Measurements from ENCODE around the gene TIGD3. TPM values are rescaled to one million over a fixed set of nuclear protein-coding genes. Genes with fewer than 3 reads are reported as not detected.

TIGD3 gene
- total RNA-seq, 1 experiment from 2014 or later, result 3.0 TPM

GRCh38 chr11:65314501-65315203, 39.9 kb upstream of the TIGD3 start, which contains the start of gene CDC42EP2:
TSS of gene CDC42EP2 (plus strand) at chr11:65314866. CDS start at chr11:65320899, 6,033 bp downstream.
- TF ChIP-seq, protein P1, sequence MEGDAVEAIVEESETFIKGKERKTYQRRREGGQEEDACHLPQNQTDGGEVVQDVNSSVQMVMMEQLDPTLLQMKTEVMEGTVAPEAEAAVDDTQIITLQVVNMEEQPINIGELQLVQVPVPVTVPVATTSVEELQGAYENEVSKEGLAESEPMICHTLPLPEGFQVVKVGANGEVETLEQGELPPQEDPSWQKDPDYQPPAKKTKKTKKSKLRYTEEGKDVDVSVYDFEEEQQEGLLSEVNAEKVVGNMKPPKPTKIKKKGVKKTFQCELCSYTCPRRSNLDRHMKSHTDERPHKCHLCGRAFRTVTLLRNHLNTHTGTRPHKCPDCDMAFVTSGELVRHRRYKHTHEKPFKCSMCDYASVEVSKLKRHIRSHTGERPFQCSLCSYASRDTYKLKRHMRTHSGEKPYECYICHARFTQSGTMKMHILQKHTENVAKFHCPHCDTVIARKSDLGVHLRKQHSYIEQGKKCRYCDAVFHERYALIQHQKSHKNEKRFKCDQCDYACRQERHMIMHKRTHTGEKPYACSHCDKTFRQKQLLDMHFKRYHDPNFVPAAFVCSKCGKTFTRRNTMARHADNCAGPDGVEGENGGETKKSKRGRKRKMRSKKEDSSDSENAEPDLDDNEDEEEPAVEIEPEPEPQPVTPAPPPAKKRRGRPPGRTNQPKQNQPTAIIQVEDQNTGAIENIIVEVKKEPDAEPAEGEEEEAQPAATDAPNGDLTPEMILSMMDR (IDR thresholded peaks at IDR 0.05; ENCODE audit: insufficient read depth in 1 of 2, low read depth in 1 of 2, low read length in 1 of 2, severe bottlenecking in 1 of 2, unreplicated experiment in 1 of 2), result peak in 1 of 2 experiments; percentile 10
- peaks cover 33% of the 10 kb centered on the region for H3K4me1 ChIP-seq
- H3K4me1 Mint-ChIP-seq (ENCODE audit: low read depth, unreplicated experiment), result peaks cover 28% of the 10 kb centered on the region

GRCh38 chr11:65315204-65315865, 39.2 kb upstream of the TIGD3 start:
- peaks cover 4% of the 10 kb centered on the region for H3K36me3 ChIP-seq (ENCODE audit: control insufficient read depth, insufficient read depth, low read length)
- intact Hi-C loops (cut with micrococcal nuclease; ENCODE audit: unreplicated experiment), result loop anchor here (1.0 kb wide), 2 partner anchors 15 to 40 kb away; no protein-coding TSS in a partner anchor
- H3K9me3 Mint-ChIP-seq (ENCODE audit: unreplicated experiment), result no peaks in the 10 kb centered on the region
- ChIA-PET CTCF (interaction anchor here (0.7 to 6.5 kb wide), 22 partner anchors 9 to 180 kb away, joined by 3 to 337 read pairs (median 4); partner anchors contain the start of genes DPF2 and POLA2), POLR2A (interaction anchor here (1.3 to 3.1 kb wide), 4 partner anchors 10 to 53 kb away, joined by 8 to 81 read pairs (median 14); partner anchors contain the start of gene POLA2)
- H3K27ac Mint-ChIP-seq (ENCODE audit: unreplicated experiment), result peak overlapping the region; percentile 80
- no peaks in the 10 kb centered on the region for H3K27me3 Mint-ChIP-seq (ENCODE audit: insufficient read depth, unreplicated experiment)
- no peaks in the 10 kb centered on the region for H3K9me3 ChIP-seq
- peak; percentile 87 to 94 for DNase-seq
- no peaks in the 10 kb centered on the region for H3K27me3 ChIP-seq (replicated peaks; ENCODE audit: control insufficient read depth, insufficient read depth, low read length)
- TF ChIP-seq, protein P1 (IDR thresholded peaks at IDR 0.05; ENCODE audit: insufficient read depth in 1 of 2, low read depth in 1 of 2, low read length in 1 of 2, severe bottlenecking in 1 of 2, unreplicated experiment in 1 of 2), result peak; percentile 98 to 99
- no TSS peak for BruUV-seq (replicated peaks)
- H3K4me1 ChIP-seq, result peaks cover 33% of the 10 kb centered on the region
- peaks cover 44% of the 10 kb centered on the region for H3K36me3 Mint-ChIP-seq (ENCODE audit: insufficient read depth, unreplicated experiment)
- peak overlapping the region; percentile 99 for H3K4me3 ChIP-seq (ENCODE audit: low read depth, low read length)
- peaks cover 28% of the 10 kb centered on the region for H3K4me1 Mint-ChIP-seq (ENCODE audit: low read depth, unreplicated experiment)
- H3K4me3 Mint-ChIP-seq (ENCODE audit: unreplicated experiment), result peak overlapping the region; percentile 81

More at GRCh38 chr11:65314501-65315203, 39.9 kb upstream of the TIGD3 start, which contains the start of gene CDC42EP2:
- H3K27me3 ChIP-seq (replicated peaks; ENCODE audit: control insufficient read depth, insufficient read depth, low read length), result no peaks in the 10 kb centered on the region
- Mint-ChIP-seq H3K9me3 (ENCODE audit: unreplicated experiment) (no peaks in the 10 kb centered on the region), H3K27me3 (ENCODE audit: insufficient read depth, unreplicated experiment) (no peaks in the 10 kb centered on the region), H3K36me3 (ENCODE audit: insufficient read depth, unreplicated experiment) (peaks cover 43% of the 10 kb centered on the region), H3K27ac (ENCODE audit: unreplicated experiment) (peak within 1 kb of the TSS; percentile 80), H3K4me3 (ENCODE audit: unreplicated experiment) (peak within 1 kb of the TSS; percentile 81)
- CTCF ChIA-PET, result interaction anchor here (0.6 to 6.5 kb wide), 23 partner anchors 9 to 179 kb away, joined by 3 to 337 read pairs (median 4); partner anchors contain the start of genes DPF2 and POLA2
- peak; percentile 87 to 94 for DNase-seq
- H3K36me3 ChIP-seq (ENCODE audit: control insufficient read depth, insufficient read depth, low read length), result peaks cover 2% of the 10 kb centered on the region
- peak within 1 kb of the TSS; percentile 99 for H3K4me3 ChIP-seq (ENCODE audit: low read depth, low read length)
- intact Hi-C loops (cut with micrococcal nuclease; ENCODE audit: unreplicated experiment), result loop anchor here (1.0 kb wide), 4 partner anchors 8 to 39 kb away; no protein-coding TSS in a partner anchor
- no peaks in the 10 kb centered on the region for H3K9me3 ChIP-seq
- POLR2A ChIA-PET, result interaction anchor here (0.5 to 3.1 kb wide), 10 partner anchors 9 to 100 kb away, joined by 3 to 81 read pairs (median 6); partner anchors contain the start of gene POLA2
- no TSS peak for BruUV-seq (replicated peaks)

GRCh38 chr11:65315866-65316226, 38.7 kb upstream of the TIGD3 start:
- peak overlapping the region; percentile 81 for H3K4me3 Mint-ChIP-seq (ENCODE audit: unreplicated experiment)
- H3K27ac Mint-ChIP-seq (ENCODE audit: unreplicated experiment), result peak overlapping the region; percentile 80
- no peaks in the 10 kb centered on the region for H3K9me3 Mint-ChIP-seq (ENCODE audit: unreplicated experiment)
- ChIA-PET POLR2A (interaction anchor here (1.0 to 3.1 kb wide), 5 partner anchors 10 to 41 kb away, joined by 3 to 81 read pairs (median 8); no protein-coding TSS in a partner anchor), CTCF (interaction anchor here (0.8 to 6.5 kb wide), 19 partner anchors 10 to 181 kb away, joined by 3 to 337 read pairs (median 5); partner anchors contain the start of genes DPF2 and POLA2)
- H3K4me1 Mint-ChIP-seq (ENCODE audit: low read depth, unreplicated experiment), result peaks cover 23% of the 10 kb centered on the region
- Histone ChIP-seq H3K27me3 (replicated peaks; ENCODE audit: control insufficient read depth, insufficient read depth, low read length) (no peaks in the 10 kb centered on the region), H3K9me3 (no peaks in the 10 kb centered on the region), H3K36me3 (ENCODE audit: control insufficient read depth, insufficient read depth, low read length) (peaks cover 4% of the 10 kb centered on the region), H3K4me3 (ENCODE audit: low read depth, low read length) (peak overlapping the region; percentile 99), H3K4me1 (peaks cover 28% of the 10 kb centered on the region)
- intact Hi-C loops (cut with micrococcal nuclease; ENCODE audit: unreplicated experiment), result loop anchor here (1.0 kb wide), 2 partner anchors 14 to 41 kb away; no protein-coding TSS in a partner anchor
- no peaks in the 10 kb centered on the region for H3K27me3 Mint-ChIP-seq (ENCODE audit: insufficient read depth, unreplicated experiment)
- no peak for DNase-seq
- peaks cover 49% of the 10 kb centered on the region for H3K36me3 Mint-ChIP-seq (ENCODE audit: insufficient read depth, unreplicated experiment)
- no TSS peak for BruUV-seq (replicated peaks)
- TF ChIP-seq, protein P1 (IDR thresholded peaks at IDR 0.05; ENCODE audit: insufficient read depth in 1 of 2, low read depth in 1 of 2, low read length in 1 of 2, severe bottlenecking in 1 of 2, unreplicated experiment in 1 of 2), result peak in 1 of 2 experiments; percentile 37
